Ascending aorta (tissue), 2 donors: ENCODE results near the gene AMMECR1L. TPM values are rescaled to one million over a fixed set of nuclear protein-coding genes. Genes with fewer than 3 reads are reported as not detected.

Source experiments
- DNase-seq, 2 donors: peaks; one replicate each; pipeline ENCODE4 v3.0.0-alpha.2; 2019; ENCODE audit warnings: low spot score in 2 of 2
- H3K27ac ChIP-seq, 2 donors: fragments of 200-600 bp; sonication (generic); one replicate each; pipeline ENCODE4 v1.5.1; 2016 to 2017; ENCODE audit warnings: mild to moderate bottlenecking in 1 of 2
- H3K27me3 ChIP-seq: fragments of 200-600 bp; sonication (generic); one replicate; pipeline ENCODE4 v1.5.1; 2017
- H3K36me3 ChIP-seq, 2 donors: fragments of 200-600 bp; sonication (generic); one replicate each; pipeline ENCODE4 v1.5.1; 2016
- H3K4me1 ChIP-seq, 2 donors: fragments of 200-600 bp; sonication (generic); one replicate each; pipeline ENCODE4 v1.5.1; 2016 to 2017; ENCODE audit warnings: mild to moderate bottlenecking in 1 of 2
- H3K4me3 ChIP-seq, 2 donors: fragments of 200-600 bp; sonication (generic); one replicate each; pipeline ENCODE4 v1.5.1; 2016 to 2017; ENCODE audit warnings: mild to moderate bottlenecking in 1 of 2
- H3K9me3 ChIP-seq, 2 donors: fragments of 200-600 bp; sonication (generic); one replicate each; pipeline ENCODE4 v1.5.1; 2016
- CTCF ChIP-seq, 3 experiments: fragments of 200-600 bp in 2 of 3; fragments of 450-650 bp in 1 of 3; sonication (generic) in 2 of 3; IDR thresholded peaks; one replicate each; pipeline ENCODE4 v1.5.1; 2016 to 2019; ENCODE audit warnings: antibody characterized with exemption in 3 of 3, mild to moderate bottlenecking in 1 of 3, moderate library complexity in 1 of 3
- intact Hi-C: fragments of 100-400 bp; cut with DNase I; formaldehyde crosslinking; loops from one replicate; pipeline ENCODE4 v1.15.1; 2023
- total RNA-seq: library from RNA; depleted of rRNA; stranded (reverse); fragments of >200 nt; gene quantifications from one replicate; pipeline ENCODE4 v1.1.0, GENCODE V29; 2016

AMMECR1L gene
- total RNA-seq, 1 donor from 2014 or later = 20.6 TPM

GRCh38 chr2:127844973-127845372 is 40.8 kb downstream of the AMMECR1L start:
- intact Hi-C loops = no loop called here
- no peak overlapping the region for H3K4me3 ChIP-seq
- DNase-seq = no peak
- H3K27ac ChIP-seq = no peak overlapping the region
- peaks cover 22 to 53% of the 10 kb centered on the region in 2 donors for H3K36me3 ChIP-seq
- no peak for TF ChIP-seq CTCF (IDR thresholded peaks at IDR 0.05)
- H3K4me1 ChIP-seq = no peaks in the 10 kb centered on the region
- H3K9me3 ChIP-seq = no peaks in the 10 kb centered on the region
- H3K27me3 ChIP-seq = no peaks in the 10 kb centered on the region

DNA sequence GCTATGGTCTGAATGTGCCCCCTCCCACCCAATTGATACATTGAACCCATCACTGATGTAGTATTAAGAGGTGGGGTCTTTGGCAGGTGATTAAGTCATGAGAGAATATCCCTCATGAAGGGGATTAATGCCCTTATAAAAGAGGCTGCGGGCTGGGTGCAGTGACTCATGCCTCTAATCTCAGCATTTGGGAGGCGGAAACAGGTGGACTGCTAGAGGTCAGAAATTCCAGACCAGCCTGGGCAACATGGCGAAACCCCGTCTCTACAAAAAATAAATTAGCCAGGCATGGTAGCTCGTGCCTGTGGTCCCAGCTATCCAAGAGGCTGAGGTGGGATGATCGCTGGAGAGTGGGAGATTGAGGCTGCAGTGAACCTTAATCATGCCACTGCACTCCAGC is 42.1 kb downstream of the AMMECR1L start:
- Histone ChIP-seq H3K9me3 (no peaks in the 10 kb centered on the region), H3K36me3 (peaks cover 22 to 40% of the 10 kb centered on the region in 2 donors), H3K4me1 (no peaks in the 10 kb centered on the region), H3K27ac (no peak overlapping the region), H3K27me3 (no peaks in the 10 kb centered on the region), H3K4me3 (no peak overlapping the region)
- TF ChIP-seq CTCF (IDR thresholded peaks at IDR 0.05) = no peak
- intact Hi-C loops = no loop called here
- DNase-seq = no peak

DNA sequence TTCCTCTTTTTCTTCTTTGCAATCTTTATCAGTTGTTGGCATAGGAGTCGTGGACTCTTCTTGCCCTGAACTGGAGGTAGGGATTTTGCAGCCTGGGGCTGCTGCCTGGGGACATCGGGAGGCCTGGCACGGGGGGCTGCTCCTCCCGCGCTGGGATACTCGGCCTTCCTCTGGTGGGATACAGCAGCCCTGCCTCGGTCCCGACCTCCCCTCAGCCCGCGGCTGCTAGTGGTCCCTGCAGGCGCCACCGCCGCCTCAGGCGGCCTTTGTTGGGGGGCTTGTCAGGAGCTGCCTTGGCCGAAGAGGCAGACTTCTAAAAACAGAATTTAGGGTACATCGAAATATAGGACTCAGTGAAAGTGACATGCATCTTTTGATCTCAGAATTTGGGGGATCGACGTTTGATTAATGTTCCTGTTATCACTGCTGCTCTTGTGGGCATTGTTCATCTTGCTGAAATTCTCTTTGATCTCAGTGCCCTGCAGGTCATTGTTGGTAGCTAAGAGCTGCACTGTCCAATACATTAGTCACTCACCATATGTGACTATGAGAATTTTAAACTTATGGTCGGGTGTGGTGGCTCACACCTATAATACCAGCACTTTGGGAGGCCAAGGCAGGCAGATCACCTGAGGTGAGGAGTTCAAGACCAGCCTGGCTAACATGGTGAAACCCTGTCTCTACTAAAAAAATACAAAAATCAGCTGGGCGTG is 44.1 kb downstream of the AMMECR1L start:
- H3K4me3 ChIP-seq = no peak overlapping the region
- TF ChIP-seq CTCF (IDR thresholded peaks at IDR 0.05) = no peak
- no peak for DNase-seq
- H3K9me3 ChIP-seq = no peaks in the 10 kb centered on the region
- H3K27me3 ChIP-seq = no peaks in the 10 kb centered on the region
- peaks cover 5 to 19% of the 10 kb centered on the region in 2 donors for H3K36me3 ChIP-seq
- intact Hi-C loops = no loop called here
- H3K4me1 ChIP-seq = no peaks in the 10 kb centered on the region
- no peak overlapping the region for H3K27ac ChIP-seq

GRCh38 chr2:127840893-127841292 is 44.9 kb downstream of the AMMECR1L start:
- DNase-seq = no peak

DNA sequence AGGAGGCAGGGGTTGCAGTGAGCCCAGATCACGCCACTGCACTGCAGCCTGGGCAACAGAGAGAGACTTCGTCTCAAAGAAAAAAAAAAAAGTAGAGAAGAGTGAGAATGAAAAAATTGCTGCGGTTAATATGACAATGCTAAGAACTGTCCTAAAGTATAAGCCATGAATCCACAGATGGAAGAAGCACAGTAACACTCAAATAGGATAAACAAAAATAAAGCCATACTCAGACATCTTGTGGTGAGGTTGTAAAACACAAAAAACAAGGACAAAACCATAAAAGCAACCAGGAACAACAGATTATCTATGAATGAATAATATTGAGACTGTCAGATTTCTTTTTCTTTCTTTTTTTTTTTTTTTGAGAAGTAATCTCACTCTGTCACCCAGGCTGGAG is 50.8 kb downstream of the AMMECR1L start:
- intact Hi-C loops = no loop called here
- no peak overlapping the region for H3K27ac ChIP-seq
- no peaks in the 10 kb centered on the region for H3K27me3 ChIP-seq
- H3K4me1 ChIP-seq = no peaks in the 10 kb centered on the region
- no peaks in the 10 kb centered on the region for H3K9me3 ChIP-seq
- no peaks in the 10 kb centered on the region for H3K36me3 ChIP-seq
- TF ChIP-seq CTCF (IDR thresholded peaks at IDR 0.05) = no peak
- no peak overlapping the region for H3K4me3 ChIP-seq
- DNase-seq = no peak

More at GRCh38 chr2:127840893-127841292, 44.9 kb downstream of the AMMECR1L start:
- no peak overlapping the region for H3K4me3 ChIP-seq
- TF ChIP-seq CTCF (IDR thresholded peaks at IDR 0.05) = no peak
- intact Hi-C loops = no loop called here
- peaks cover 0 to 12% of the 10 kb centered on the region in 2 donors for H3K36me3 ChIP-seq
- no peaks in the 10 kb centered on the region for H3K27me3 ChIP-seq
- no peaks in the 10 kb centered on the region for H3K4me1 ChIP-seq
- H3K9me3 ChIP-seq = no peaks in the 10 kb centered on the region
- H3K27ac ChIP-seq = no peak overlapping the region
